Cardiac septum (tissue), 1 donor: Measurements from ENCODE around the gene RHOBTB3. TPM values are rescaled to one million over a fixed set of nuclear protein-coding genes. Genes with fewer than 3 reads are reported as not detected.

Source experiments
- DNase-seq: peaks from one replicate; pipeline ENCODE4 v3.0.0-alpha.2; 2020; ENCODE audit warnings: low spot score
- intact Hi-C: fragments of 100-400 bp; cut with DNase I; formaldehyde crosslinking; loops from one replicate; pipeline ENCODE4 v1.14.0; 2022
- total RNA-seq: library from RNA; stranded (reverse); fragmentation: NEBNext Ultra II Directional; extraction: Animal tissue kit (Norgen Biotek cat#: 25700); gene quantifications from one replicate; pipeline ENCODE4 v1.2.1, GENCODE V29; 2021
- donor health status: DM: no; HTN: no; CAD: no.

RHOBTB3 gene
- total RNA-seq, 1 donor from 2014 or later = 79.0 TPM

- intact Hi-C loops = loop anchor here (5.0 kb wide), 1 partner anchor 288 kb away; the partner anchor contains the start of gene ARSK
Measured at GRCh38 chr5:95845391-95845790, 114.3 kb downstream of the RHOBTB3 start.

More at GRCh38 chr5:95845391-95845790, 114.3 kb downstream of the RHOBTB3 start:
- DNase-seq = no peak

Other genes with a start within 250 kb of the RHOBTB3 start
- 70.7 TPM for gene SKIC3, start 176.4 kb upstream of the RHOBTB3 start, total RNA-seq
- 2.2 TPM for gene ARSK, start 176.2 kb upstream of the RHOBTB3 start, total RNA-seq
- not detected for gene GPR150, start 111.2 kb upstream of the RHOBTB3 start, total RNA-seq
- 2.7 TPM for gene RFESD, start 84.6 kb upstream of the RHOBTB3 start, total RNA-seq
- gene SPATA9, start 48.3 kb upstream of the RHOBTB3 start, total RNA-seq = not detected
- gene GLRX, start 91.4 kb downstream of the RHOBTB3 start, total RNA-seq = 119 TPM
- gene ELL2, start 230.5 kb downstream of the RHOBTB3 start, total RNA-seq = 30.5 TPM